Right lobe of liver (tissue), 6 donors: ENCODE data around the gene ZNF165. TPM values are rescaled to one million over a fixed set of nuclear protein-coding genes. Genes with fewer than 3 reads are reported as not detected.
A peak's percentile ranks its signal among the peaks of the same experiment; 100 is the strongest.

Experiments used
- ATAC-seq, 4 donors: fragments of 200-7000 bp; cut with Tn5 transposase; one replicate each; pipeline ENCODE4 v1.9.1; 2020; ENCODE audit warnings: mild to moderate bottlenecking in 4 of 4, moderate library complexity in 4 of 4
- DNase-seq, 3 donors: peaks; one replicate each; pipeline ENCODE4 v3.0.0-alpha.2; 2020
- H3K27ac ChIP-seq, 3 donors: fragments of 200-600 bp; one replicate each; pipeline ENCODE4 v1.8.0; 2022
- H3K27me3 ChIP-seq, 2 donors: fragments of 200-600 bp; one replicate each; pipeline ENCODE4 v1.8.0; 2022
- H3K36me3 ChIP-seq, 4 donors: fragments of 200-600 bp; sonication (generic) in 1 of 4; one replicate each; pipeline versions ENCODE4 v1.5.1 to v1.8.0; 2017 to 2022; ENCODE audit warnings: control low read depth in 1 of 4
- H3K4me1 ChIP-seq, 4 donors: fragments of 200-600 bp; sonication (generic) in 1 of 4; one replicate each; pipeline versions ENCODE4 v1.5.1 to v1.8.0; 2017 to 2022; ENCODE audit warnings: control low read depth in 1 of 4
- H3K4me3 ChIP-seq, 3 donors: fragments of 200-600 bp; one replicate each; pipeline ENCODE4 v1.8.0; 2022
- H3K9me3 ChIP-seq, 4 donors: fragments of 200-600 bp; sonication (generic) in 1 of 4; one replicate each; pipeline versions ENCODE4 v1.5.1 to v1.8.0; 2017 to 2022; ENCODE audit warnings: control low read depth in 1 of 4
- POLR2A ChIP-seq: fragments of 450-650 bp; IDR thresholded peaks from one replicate; pipeline ENCODE4 v1.6.1; 2017; ENCODE audit warnings: antibody characterized with exemption, mild to moderate bottlenecking
- WGBS: methylation state at CpG from one replicate; pipeline ENCODE4 v1.1.6; 2018; ENCODE audit warnings: low coverage, low lambda C conversion rate; ENCODE audit not compliant: insufficient coverage; ENCODE audit errors: missing lambda C conversion rate; 5-methylcytosine and 5-hydroxymethylcytosine counted together
- intact Hi-C, 2 donors: fragments of 100-400 bp; cut with DNase I; formaldehyde crosslinking; loops; one replicate each; pipeline versions ENCODE4 v1.11.2 to v1.14.1; 2022
- total RNA-seq, 6 experiments: library from RNA; depleted of rRNA in 2 of 6; stranded (reverse); fragments of >200 nt in 2 of 6; fragmentation: NEBNext Ultra II Directional in 3 of 6; extraction: Animal tissue kit (Norgen Biotek cat#: 25700) in 3 of 6; gene quantifications; one replicate each; pipeline versions ENCODE4 v1.1.0 to v1.2.4, GENCODE V29; 2016 to 2023
- TF ChIP-seq, protein P1 (sequence below), 4 donors: fragments of 200-600 bp in 3 of 4; fragments of 450-650 bp in 1 of 4; IDR thresholded peaks; one replicate each; pipeline versions ENCODE4 v1.5.1 to v1.8.0; 2016 to 2022; ENCODE audit warnings: antibody characterized with exemption in 4 of 4, mild to moderate bottlenecking in 2 of 4
- donor health status: DM: no; HTN: yes; CAD: no.
- donor health status: DM: no; HTN: no; CAD: no.
- donor health status: DM: no; HTN: no; CAD: no.
- donor health status: DM: no; HTN: yes; CAD: no.
- donor health status: DM: no; HTN: yes; CAD: no.

ZNF165 gene
- total RNA-seq, 6 experiments from 2014 or later: 0.24 to 3.0 (median 0.95) TPM

DNA sequence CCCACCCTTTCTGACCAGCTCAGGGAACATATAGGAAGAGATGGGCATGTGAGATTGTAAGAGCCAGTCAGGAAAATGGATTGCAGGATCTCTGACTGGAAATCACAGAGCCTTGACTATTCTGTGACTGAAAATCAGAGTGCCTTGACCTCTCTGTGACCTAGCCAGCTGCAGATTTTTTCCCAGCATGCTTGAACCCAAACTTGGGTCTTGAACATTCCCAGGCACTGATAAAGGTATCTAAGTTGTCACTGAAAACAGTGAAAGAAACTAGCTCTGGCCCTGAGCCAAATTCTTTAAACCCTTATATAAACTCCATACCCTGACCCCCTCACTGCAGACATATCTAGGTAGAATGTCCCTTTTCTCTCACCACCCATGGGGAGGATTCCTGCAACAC lies 2.3 kb upstream of the ZNF165 start:
- H3K4me3 ChIP-seq: no peak overlapping the region
- no peaks in the 10 kb centered on the region for H3K36me3 ChIP-seq
- H3K27me3 ChIP-seq: no peaks in the 10 kb centered on the region
- no peak overlapping the region for H3K27ac ChIP-seq
- intact Hi-C loops: no loop called here
- TF ChIP-seq, protein P1, sequence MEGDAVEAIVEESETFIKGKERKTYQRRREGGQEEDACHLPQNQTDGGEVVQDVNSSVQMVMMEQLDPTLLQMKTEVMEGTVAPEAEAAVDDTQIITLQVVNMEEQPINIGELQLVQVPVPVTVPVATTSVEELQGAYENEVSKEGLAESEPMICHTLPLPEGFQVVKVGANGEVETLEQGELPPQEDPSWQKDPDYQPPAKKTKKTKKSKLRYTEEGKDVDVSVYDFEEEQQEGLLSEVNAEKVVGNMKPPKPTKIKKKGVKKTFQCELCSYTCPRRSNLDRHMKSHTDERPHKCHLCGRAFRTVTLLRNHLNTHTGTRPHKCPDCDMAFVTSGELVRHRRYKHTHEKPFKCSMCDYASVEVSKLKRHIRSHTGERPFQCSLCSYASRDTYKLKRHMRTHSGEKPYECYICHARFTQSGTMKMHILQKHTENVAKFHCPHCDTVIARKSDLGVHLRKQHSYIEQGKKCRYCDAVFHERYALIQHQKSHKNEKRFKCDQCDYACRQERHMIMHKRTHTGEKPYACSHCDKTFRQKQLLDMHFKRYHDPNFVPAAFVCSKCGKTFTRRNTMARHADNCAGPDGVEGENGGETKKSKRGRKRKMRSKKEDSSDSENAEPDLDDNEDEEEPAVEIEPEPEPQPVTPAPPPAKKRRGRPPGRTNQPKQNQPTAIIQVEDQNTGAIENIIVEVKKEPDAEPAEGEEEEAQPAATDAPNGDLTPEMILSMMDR (IDR thresholded peaks at IDR 0.05): no peak
- no peak for TF ChIP-seq POLR2A
- ATAC-seq (no peak), DNase-seq (no peak)
- no peaks in the 10 kb centered on the region for H3K9me3 ChIP-seq
- H3K4me1 ChIP-seq: peaks cover 0 to 8% (median 0%) of the 10 kb centered on the region in 4 donors

DNA sequence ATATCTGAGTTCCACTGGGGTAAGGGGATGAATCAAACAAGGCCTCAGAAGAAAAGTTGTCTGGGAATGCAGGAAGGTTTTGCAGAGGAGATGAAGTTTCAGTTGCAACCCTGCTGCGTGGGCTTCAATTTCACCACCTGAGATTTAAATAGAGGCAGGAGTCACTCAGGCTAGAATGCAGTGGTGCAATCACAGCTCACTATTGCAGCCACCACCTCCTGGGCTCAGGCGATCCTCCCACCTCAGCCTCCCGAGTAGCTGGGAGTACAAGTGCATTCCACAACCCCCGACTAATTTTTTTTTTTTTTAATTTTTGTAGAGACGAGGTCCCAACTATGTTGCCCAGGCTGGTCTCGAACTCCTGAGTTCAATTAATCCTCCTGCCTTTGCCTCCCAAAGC lies 1.5 kb upstream of the ZNF165 start:
- no peaks in the 10 kb centered on the region for H3K9me3 ChIP-seq
- peaks cover 0 to 8% (median 0%) of the 10 kb centered on the region in 4 donors for H3K4me1 ChIP-seq
- ATAC-seq (no peak), DNase-seq (no peak)
- H3K27me3 ChIP-seq: no peaks in the 10 kb centered on the region
- 91% methylated on average over 5 of the region's 6 CpGs for WGBS
- no peak overlapping the region for H3K4me3 ChIP-seq
- intact Hi-C loops: no loop called here
- H3K36me3 ChIP-seq: no peaks in the 10 kb centered on the region
- TF ChIP-seq, protein P1 (IDR thresholded peaks at IDR 0.05): no peak
- no peak for TF ChIP-seq POLR2A
- H3K27ac ChIP-seq: no peak overlapping the region

DNA sequence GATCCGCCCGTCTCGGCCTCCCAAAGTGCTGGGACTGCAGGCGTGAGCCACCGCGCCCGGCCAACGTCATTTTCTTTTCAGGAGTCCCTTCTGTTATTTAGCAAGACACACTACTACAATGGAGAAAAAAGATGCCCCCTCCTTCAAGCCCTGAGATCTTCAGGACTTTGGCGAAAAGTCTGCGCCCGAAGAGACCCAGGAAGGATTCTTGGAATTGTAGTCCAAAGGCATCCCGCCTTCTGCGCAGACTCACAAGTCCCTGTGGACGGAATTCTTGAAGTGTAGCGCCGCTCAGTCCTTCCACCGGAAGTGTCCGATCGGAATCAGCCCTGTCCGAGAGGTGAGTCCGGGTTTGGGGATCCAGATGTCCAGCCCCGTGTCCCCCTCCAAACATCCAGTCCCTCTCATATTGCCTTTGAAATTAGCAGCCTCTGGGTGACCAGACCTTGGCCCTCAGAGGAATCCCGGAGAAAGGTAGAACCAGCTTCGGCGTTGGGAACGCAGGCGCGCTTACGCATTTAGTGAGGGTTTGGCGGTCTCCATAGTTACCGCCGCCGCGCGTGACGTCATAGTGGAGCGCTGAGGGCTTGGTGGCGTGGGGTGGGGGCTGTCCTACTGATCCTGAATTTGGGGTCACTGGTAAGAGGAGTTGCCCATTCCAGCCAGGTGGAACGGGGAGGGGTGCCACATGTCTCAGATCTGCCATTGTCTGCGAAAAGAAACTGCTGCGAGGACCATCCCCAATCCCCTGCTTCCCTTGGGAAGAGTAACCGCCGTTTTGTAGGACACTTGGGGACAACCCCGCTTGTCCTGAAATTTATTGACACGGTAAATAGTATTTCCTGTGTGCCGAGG lies 490 bp downstream of the ZNF165 start:
- H3K27ac ChIP-seq: peak overlapping the region; percentile 65 to 88 (median 70)
- no peaks in the 10 kb centered on the region for H3K36me3 ChIP-seq
- H3K4me1 ChIP-seq: peaks cover 0 to 8% (median 0%) of the 10 kb centered on the region in 4 donors
- ATAC-seq: peak; percentile 96 to 98 (median 96)
- H3K9me3 ChIP-seq: no peaks in the 10 kb centered on the region
- H3K27me3 ChIP-seq: no peaks in the 10 kb centered on the region
- intact Hi-C loops: no loop called here
- WGBS: 0% methylated on average over 11 of the region's 46 CpGs
- H3K4me3 ChIP-seq: peak overlapping the region; percentile 67 to 76 (median 75)
- peak; percentile 52 for TF ChIP-seq POLR2A
- TF ChIP-seq, protein P1 (IDR thresholded peaks at IDR 0.05): no peak
- peak; percentile 88 to 92 (median 91) for DNase-seq

DNA sequence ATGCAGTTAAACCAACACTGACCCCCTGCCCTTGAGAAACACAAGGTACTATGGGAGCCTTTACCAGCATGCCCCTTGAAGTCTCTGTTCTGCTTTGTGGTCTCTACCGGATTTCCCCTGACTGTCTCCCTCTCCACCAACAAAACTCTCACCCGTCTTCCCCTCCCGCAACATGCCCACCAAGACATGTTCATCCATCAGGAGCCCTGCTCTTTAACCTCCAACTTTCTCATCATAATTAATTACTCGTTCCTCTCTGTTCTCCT lies 1.1 kb downstream of the ZNF165 start:
- ATAC-seq (peak in 2 of 4 donors; percentile 2 to 3), DNase-seq (no peak)
- no peaks in the 10 kb centered on the region for H3K27me3 ChIP-seq
- peak overlapping the region in 2 of 3 donors; percentile 70 to 88 for H3K27ac ChIP-seq
- no peak for TF ChIP-seq POLR2A
- TF ChIP-seq, protein P1 (IDR thresholded peaks at IDR 0.05): no peak
- peak overlapping the region; percentile 67 to 76 (median 75) for H3K4me3 ChIP-seq
- 23% methylated on average over 4 of the region's 4 CpGs for WGBS
- no peaks in the 10 kb centered on the region for H3K9me3 ChIP-seq
- no peaks in the 10 kb centered on the region for H3K36me3 ChIP-seq
- intact Hi-C loops: no loop called here
- peaks cover 0 to 8% (median 0%) of the 10 kb centered on the region in 4 donors for H3K4me1 ChIP-seq
